Measurements from ENCODE around the gene SLC22A4.

The SLC22A4 gene

GRCh38 chr5:132261881-132262845, 32.0 kb upstream of the SLC22A4 start:
- DNase-seq (ENCODE audit: low read depth in 4 of 4, low spot score in 1 of 4), result no peak

GRCh38 chr5:132262882-132263547, 31.2 kb upstream of the SLC22A4 start:
- no peak for DNase-seq (ENCODE audit: low read depth in 4 of 4, low spot score in 1 of 4)

GRCh38 chr5:132263548-132264261, 30.5 kb upstream of the SLC22A4 start:
- DNase-seq (ENCODE audit: low read depth in 4 of 4, low spot score in 1 of 4), result no peak

GRCh38 chr5:132264546-132265335, 29.5 kb upstream of the SLC22A4 start:
- DNase-seq (ENCODE audit: low read depth in 4 of 4, low spot score in 1 of 4), result no peak

- DNase-seq (ENCODE audit: low read depth in 4 of 4, low spot score in 1 of 4), result no peak
Measured at GRCh38 chr5:132265336-132266030, 28.7 kb upstream of the SLC22A4 start.

GRCh38 chr5:132266031-132266835, 28.0 kb upstream of the SLC22A4 start:
- no peak for DNase-seq (ENCODE audit: low read depth in 4 of 4, low spot score in 1 of 4)

GRCh38 chr5:132266836-132267160, 27.4 kb upstream of the SLC22A4 start:
- DNase-seq (ENCODE audit: low read depth in 4 of 4, low spot score in 1 of 4), result no peak

GRCh38 chr5:132267166-132267739, 26.9 kb upstream of the SLC22A4 start:
- DNase-seq (ENCODE audit: low read depth in 4 of 4, low spot score in 1 of 4), result no peak

- no peak for DNase-seq (ENCODE audit: low read depth in 4 of 4, low spot score in 1 of 4)
Measured at GRCh38 chr5:132267931-132268768, 26.0 kb upstream of the SLC22A4 start.

GRCh38 chr5:132268769-132269551, 25.2 kb upstream of the SLC22A4 start:
- DNase-seq (ENCODE audit: low read depth in 4 of 4, low spot score in 1 of 4), result no peak

GRCh38 chr5:132269635-132270334, 24.4 kb upstream of the SLC22A4 start:
- DNase-seq (ENCODE audit: low read depth in 4 of 4, low spot score in 1 of 4), result no peak

- no peak for DNase-seq (ENCODE audit: low read depth in 4 of 4, low spot score in 1 of 4)
Measured at GRCh38 chr5:132270335-132270665, 23.9 kb upstream of the SLC22A4 start.

- DNase-seq (ENCODE audit: low read depth in 4 of 4, low spot score in 1 of 4), result no peak
Measured at GRCh38 chr5:132270706-132271105, 23.5 kb upstream of the SLC22A4 start.

GRCh38 chr5:132271251-132272246, 22.6 kb upstream of the SLC22A4 start:
- DNase-seq (ENCODE audit: low read depth in 4 of 4, low spot score in 1 of 4), result no peak

GRCh38 chr5:132272311-132273210, 21.6 kb upstream of the SLC22A4 start:
- peak; percentile 42 to 65 (median 54) for DNase-seq (ENCODE audit: low read depth in 4 of 4, low spot score in 1 of 4)

All from stimulated activated CD4-positive, alpha-beta T cell treated with anti-CD3 and anti-CD28 coated beads, Interleukin-1b, Interleukin-23, amount 100 ng/mL, for 24 hours (primary cell).